ENCODE data around the gene HMX3.

- TF ChIP-seq CTCF (IDR thresholded peaks at IDR 0.05; ENCODE audit: borderline replicate concordance, extremely low read depth, low read length, poor library complexity, severe bottlenecking) (no peak), EZH2 (IDR thresholded peaks at IDR 0.05; ENCODE audit: borderline replicate concordance, low read depth, low read length, severe bottlenecking) (no peak)
Observed at GRCh38 chr10:123158682-123159081, 22.9 kb downstream of the HMX3 start.

Data from DND-41 (cell line).